Activated naive CD4-positive, alpha-beta T cell treated with anti-CD3 and anti-CD28 coated beads, Interleukin-2, amount 10 ng/mL, durations not matched to agents 7 days and 5 days (primary cell): ENCODE results near the gene CCDC136.
A peak's percentile ranks its signal among the peaks of the same experiment; 100 is the strongest.

Experiments
- CTCF ChIA-PET: fragments of 350-600 bp; sonication (Branson Sonifier 250); formaldehyde crosslinking; loops from one replicate; lab custom pipeline; 2021; ENCODE audit warnings: antibody characterized with exemption; lab: Charles Lee
- DNase-seq: peaks from one replicate; pipeline ENCODE4 v3.0.0-alpha.2; 2020
- H3K27ac Mint-ChIP-seq: one replicate; pipeline ENCODE4 v1.8.0; 2021; ENCODE audit warnings: mild to moderate bottlenecking, moderate library complexity, mixed read lengths
- H3K27me3 Mint-ChIP-seq: one replicate; pipeline ENCODE4 v1.8.0; 2021; ENCODE audit warnings: mild to moderate bottlenecking, mixed read lengths
- H3K36me3 Mint-ChIP-seq: one replicate; pipeline ENCODE4 v1.8.0; 2021; ENCODE audit warnings: mixed read lengths
- H3K4me1 Mint-ChIP-seq: one replicate; pipeline ENCODE4 v1.8.0; 2021; ENCODE audit warnings: mixed read lengths
- H3K4me3 Mint-ChIP-seq: one replicate; pipeline ENCODE4 v1.8.0; 2021; ENCODE audit warnings: mild to moderate bottlenecking, moderate library complexity, mixed read lengths
- H3K9me3 Mint-ChIP-seq: one replicate; pipeline ENCODE4 v1.8.0; 2021; ENCODE audit warnings: mixed read lengths

CCDC136 gene

DNA sequence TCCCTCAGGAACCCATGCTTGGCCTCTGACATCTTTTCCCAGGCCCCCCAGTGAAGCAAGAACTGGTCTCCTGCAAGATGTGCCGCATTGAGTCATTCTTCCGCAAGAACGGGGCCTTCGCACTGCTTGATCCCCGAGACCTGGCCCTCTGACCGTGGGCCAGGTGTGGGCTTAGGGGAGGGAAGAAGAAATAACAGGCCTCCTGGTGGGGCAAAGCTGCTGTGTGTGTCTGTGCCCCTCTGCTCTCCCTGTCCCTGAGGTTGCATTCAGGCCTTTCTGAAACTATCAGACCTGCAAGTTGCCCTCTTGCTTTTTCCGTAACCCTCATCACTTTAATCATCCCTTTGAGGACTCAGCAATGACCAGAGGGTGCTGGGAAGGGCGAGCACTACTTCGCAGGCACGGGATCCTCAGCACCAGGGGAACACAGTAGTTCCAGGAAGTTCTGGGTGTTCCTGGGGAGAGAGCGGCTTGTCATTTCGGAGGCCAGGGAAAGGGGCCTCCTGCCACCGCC, 76.9 kb downstream of the CCDC136 start:
- peaks cover 12% of the 10 kb centered on the region for H3K36me3 Mint-ChIP-seq
- CTCF ChIA-PET: interaction anchor here (1.5 to 3.2 kb wide), 2 partner anchors 11 to 14 kb away, joined by 7 to 12 read pairs; no protein-coding TSS in a partner anchor
- peaks cover 28% of the 10 kb centered on the region for H3K4me1 Mint-ChIP-seq
- H3K4me3 Mint-ChIP-seq: peak overlapping the region; percentile 52
- no peak overlapping the region for H3K27ac Mint-ChIP-seq
- DNase-seq: no peak
- no peaks in the 10 kb centered on the region for H3K9me3 Mint-ChIP-seq
- peaks cover 50% of the 10 kb centered on the region for H3K27me3 Mint-ChIP-seq

DNA sequence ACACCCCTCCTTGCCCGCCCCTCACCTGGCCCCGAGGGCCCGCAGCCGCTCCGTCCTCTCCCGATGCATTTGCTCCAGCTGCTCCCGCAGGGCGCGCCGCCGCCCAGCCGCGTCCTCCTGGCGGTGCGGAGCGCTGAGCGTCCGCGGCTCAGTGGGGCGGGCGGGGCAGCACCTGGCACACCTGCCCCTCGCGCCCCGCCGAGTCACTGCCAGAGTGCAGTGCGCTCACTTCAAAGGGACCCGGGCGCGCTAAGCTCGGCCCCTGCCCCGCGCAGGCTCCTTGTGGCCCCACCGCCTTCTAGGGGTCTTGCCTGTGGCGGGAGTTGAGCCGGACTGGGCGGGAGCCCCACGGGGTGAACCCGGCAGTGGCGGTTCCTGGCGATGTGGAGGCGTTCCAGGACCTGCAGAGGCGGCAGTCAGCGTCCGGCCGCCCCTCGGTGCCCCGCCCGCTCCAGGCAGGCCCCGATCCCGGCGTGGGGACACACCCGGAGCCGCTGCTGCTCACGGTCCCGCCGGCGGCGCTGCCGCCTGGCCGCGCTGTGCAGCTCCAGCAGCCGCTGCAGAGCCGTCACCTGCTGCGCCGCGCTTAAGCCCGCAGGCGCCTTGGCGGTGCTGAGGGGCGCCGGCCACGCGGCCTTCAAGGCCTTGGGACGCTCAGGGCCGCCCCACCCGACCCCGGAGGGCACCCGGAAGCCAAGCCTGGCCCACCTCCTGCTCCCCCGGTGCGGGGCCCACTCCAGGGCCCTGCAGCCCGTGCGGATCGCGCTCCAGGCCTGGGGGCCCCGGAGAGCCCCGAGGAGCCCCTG, 77.6 kb downstream of the CCDC136 start:
- Mint-ChIP-seq H3K4me1 (peaks cover 25% of the 10 kb centered on the region), H3K27me3 (peaks cover 53% of the 10 kb centered on the region), H3K9me3 (no peaks in the 10 kb centered on the region), H3K36me3 (peaks cover 12% of the 10 kb centered on the region), H3K27ac (no peak overlapping the region), H3K4me3 (peak overlapping the region; percentile 52)
- DNase-seq: peak; percentile 64
- CTCF ChIA-PET: interaction anchor here (0.9 to 3.2 kb wide), 2 partner anchors 14 to 27 kb away, joined by 3 to 12 read pairs; no protein-coding TSS in a partner anchor

DNA sequence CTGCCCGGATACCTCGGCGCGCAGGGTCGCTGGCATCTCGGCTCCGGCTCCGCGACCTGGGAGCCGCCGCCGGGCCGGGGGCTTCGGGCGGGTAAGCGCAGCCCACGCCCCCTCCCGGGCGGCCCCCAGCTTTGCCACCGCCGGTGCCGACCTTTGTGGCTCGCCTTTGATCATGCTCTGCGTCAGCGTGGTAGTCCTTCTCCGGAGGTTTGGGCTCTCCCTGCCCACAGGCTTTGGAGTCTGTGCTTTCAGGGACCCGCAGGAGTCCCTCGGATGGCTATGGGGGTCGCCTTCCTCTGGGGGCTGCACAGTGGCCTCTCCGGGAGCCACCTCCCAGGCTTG, 78.1 kb downstream of the CCDC136 start:
- Mint-ChIP-seq H3K4me3 (peak overlapping the region; percentile 70), H3K4me1 (peaks cover 21% of the 10 kb centered on the region), H3K9me3 (no peaks in the 10 kb centered on the region), H3K27me3 (peaks cover 57% of the 10 kb centered on the region), H3K27ac (no peak overlapping the region), H3K36me3 (peaks cover 12% of the 10 kb centered on the region)
- CTCF ChIA-PET: interaction anchor here (0.9 to 3.2 kb wide), 2 partner anchors 13 to 28 kb away, joined by 3 to 12 read pairs; no protein-coding TSS in a partner anchor
- DNase-seq: peak; percentile 36

DNA sequence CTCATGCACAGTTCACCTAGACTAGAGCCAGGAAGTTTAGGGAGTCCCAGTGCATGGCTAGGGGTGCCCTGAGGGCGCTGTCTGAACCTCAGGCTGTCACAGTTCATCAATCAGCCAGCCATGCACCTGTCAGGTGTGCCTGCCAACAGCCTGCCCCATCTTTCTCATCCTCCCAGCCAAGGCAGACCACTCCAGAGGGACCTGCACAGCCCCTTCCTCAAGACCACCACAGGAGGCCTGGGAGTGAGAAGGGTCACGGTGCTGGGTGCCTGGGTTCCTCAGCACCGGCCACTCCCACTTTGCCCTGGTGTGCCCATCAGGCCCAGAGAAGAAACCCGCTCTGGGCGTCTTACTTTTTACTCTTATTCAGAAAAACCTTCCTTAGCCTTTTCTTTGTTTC, 79.3 kb downstream of the CCDC136 start:
- Mint-ChIP-seq H3K27me3 (peaks cover 57% of the 10 kb centered on the region), H3K9me3 (no peaks in the 10 kb centered on the region), H3K36me3 (peaks cover 5% of the 10 kb centered on the region), H3K27ac (no peak overlapping the region), H3K4me1 (peaks cover 14% of the 10 kb centered on the region), H3K4me3 (no peak overlapping the region)
- DNase-seq: no peak
- CTCF ChIA-PET: interaction anchor here (1.8 to 3.0 kb wide), 2 partner anchors 8 to 12 kb away, joined by 5 to 14 read pairs; partner anchors contain the start of gene ATP6V1F
